H1 (cell line): ENCODE results near the gene LAMC3.

ENCODE experiments used
- CBX5 ChIP-seq: fragments of 300-800, 300-1000 bp; sonication (generic); IDR thresholded peaks from 2 replicates; pipeline ENCODE4 v1.7.1; 2016; ENCODE audit warnings: antibody characterized with exemption, low read length, low read depth
- EZH2 ChIP-seq: fragments of 200-600 bp; sonication (generic); IDR thresholded peaks from 2 replicates; pipeline ENCODE4 v1.7.1; 2012; ENCODE audit warnings: low read depth, mild to moderate bottlenecking, moderate library complexity, low read length, inconsistent platforms; ENCODE audit not compliant: severe bottlenecking
- NRF1 ChIP-seq: IDR thresholded peaks from 2 replicates; pipeline ENCODE4 v1.6.1; 2011; ENCODE audit warnings: mild to moderate bottlenecking, low read depth, low read length, improper control_type of control experiment
- RAD21 ChIP-seq, 2 experiments: IDR thresholded peaks in 1 of 2; conservative IDR thresholded peaks in 1 of 2; 2 replicates each; pipeline ENCODE4 v1.6.1; 2011; ENCODE audit warnings: low read depth in 2 of 2, low read length in 2 of 2, improper control_type of control experiment in 1 of 2, inconsistent platforms in 1 of 2, mild to moderate bottlenecking in 1 of 2, moderate library complexity in 1 of 2
- SP1 ChIP-seq: IDR thresholded peaks from 2 replicates; pipeline ENCODE4 v1.6.1; 2011; ENCODE audit warnings: low read depth, low read length
- TAF1 ChIP-seq: IDR thresholded peaks from 2 replicates; pipeline ENCODE4 v1.6.1; 2011; ENCODE audit warnings: mild to moderate bottlenecking, low read depth, low read length
- TF ChIP-seq, protein P1 (sequence below): IDR thresholded peaks from 2 replicates; pipeline ENCODE4 v1.6.1; 2012; ENCODE audit warnings: inconsistent platforms
- TF ChIP-seq, protein P2 (sequence below), 3 experiments: IDR thresholded peaks; 1 replicate in 2 of 3; 2 replicates in 1 of 3; pipeline versions ENCODE4 v1.5.1 to v1.6.1; 2011; ENCODE audit warnings: low read length in 3 of 3, mild to moderate bottlenecking in 3 of 3, inconsistent platforms in 2 of 3, low read depth in 1 of 3, moderate library complexity in 1 of 3; ENCODE audit not compliant: insufficient read depth in 1 of 3; ENCODE audit errors: control extremely low read depth in 1 of 3
- TF ChIP-seq, protein P3 (sequence below): IDR thresholded peaks from 2 replicates; pipeline ENCODE4 v1.6.1; 2011; ENCODE audit warnings: low read length, improper control_type of control experiment
- TF ChIP-seq, protein P4 (sequence below): IDR thresholded peaks from 2 replicates; pipeline ENCODE4 v1.6.1; 2012; ENCODE audit warnings: inconsistent platforms

DNA sequence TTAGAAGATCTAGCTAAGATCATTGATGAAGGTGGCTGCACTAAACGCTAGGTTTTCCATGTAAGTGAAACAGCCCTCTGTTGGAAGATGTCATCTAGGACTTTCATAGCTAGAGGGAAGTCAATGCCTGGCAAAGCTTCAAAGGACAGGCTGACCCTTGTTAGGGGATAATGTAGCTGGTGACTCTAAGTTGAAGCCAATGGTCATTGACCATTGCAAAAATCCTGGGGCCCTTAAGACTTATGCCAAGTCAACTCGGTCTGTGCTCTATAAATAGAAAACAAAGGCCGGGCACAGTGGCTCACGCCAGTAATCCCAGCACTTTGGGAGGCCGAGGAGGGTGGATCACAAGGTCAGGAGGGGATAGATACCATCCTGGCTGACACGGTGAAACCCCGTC is 43.3 kb upstream of the LAMC3 start:
- TF ChIP-seq, protein P1, sequence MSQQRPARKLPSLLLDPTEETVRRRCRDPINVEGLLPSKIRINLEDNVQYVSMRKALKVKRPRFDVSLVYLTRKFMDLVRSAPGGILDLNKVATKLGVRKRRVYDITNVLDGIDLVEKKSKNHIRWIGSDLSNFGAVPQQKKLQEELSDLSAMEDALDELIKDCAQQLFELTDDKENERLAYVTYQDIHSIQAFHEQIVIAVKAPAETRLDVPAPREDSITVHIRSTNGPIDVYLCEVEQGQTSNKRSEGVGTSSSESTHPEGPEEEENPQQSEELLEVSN: no peak
- TF ChIP-seq, protein P2, sequence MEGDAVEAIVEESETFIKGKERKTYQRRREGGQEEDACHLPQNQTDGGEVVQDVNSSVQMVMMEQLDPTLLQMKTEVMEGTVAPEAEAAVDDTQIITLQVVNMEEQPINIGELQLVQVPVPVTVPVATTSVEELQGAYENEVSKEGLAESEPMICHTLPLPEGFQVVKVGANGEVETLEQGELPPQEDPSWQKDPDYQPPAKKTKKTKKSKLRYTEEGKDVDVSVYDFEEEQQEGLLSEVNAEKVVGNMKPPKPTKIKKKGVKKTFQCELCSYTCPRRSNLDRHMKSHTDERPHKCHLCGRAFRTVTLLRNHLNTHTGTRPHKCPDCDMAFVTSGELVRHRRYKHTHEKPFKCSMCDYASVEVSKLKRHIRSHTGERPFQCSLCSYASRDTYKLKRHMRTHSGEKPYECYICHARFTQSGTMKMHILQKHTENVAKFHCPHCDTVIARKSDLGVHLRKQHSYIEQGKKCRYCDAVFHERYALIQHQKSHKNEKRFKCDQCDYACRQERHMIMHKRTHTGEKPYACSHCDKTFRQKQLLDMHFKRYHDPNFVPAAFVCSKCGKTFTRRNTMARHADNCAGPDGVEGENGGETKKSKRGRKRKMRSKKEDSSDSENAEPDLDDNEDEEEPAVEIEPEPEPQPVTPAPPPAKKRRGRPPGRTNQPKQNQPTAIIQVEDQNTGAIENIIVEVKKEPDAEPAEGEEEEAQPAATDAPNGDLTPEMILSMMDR (IDR thresholded peaks at IDR 0.05; ENCODE audit: control extremely low read depth in 1 of 3, insufficient read depth in 1 of 3, low read depth in 1 of 3, low read length in 3 of 3): no peak
- no peak for TF ChIP-seq EZH2
- TF ChIP-seq TAF1: no peak
- TF ChIP-seq, protein P3, sequence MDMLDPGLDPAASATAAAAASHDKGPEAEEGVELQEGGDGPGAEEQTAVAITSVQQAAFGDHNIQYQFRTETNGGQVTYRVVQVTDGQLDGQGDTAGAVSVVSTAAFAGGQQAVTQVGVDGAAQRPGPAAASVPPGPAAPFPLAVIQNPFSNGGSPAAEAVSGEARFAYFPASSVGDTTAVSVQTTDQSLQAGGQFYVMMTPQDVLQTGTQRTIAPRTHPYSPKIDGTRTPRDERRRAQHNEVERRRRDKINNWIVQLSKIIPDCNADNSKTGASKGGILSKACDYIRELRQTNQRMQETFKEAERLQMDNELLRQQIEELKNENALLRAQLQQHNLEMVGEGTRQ: no peak
- no peak for TF ChIP-seq RAD21 (IDR thresholded peaks at IDR 0.05 in 1 of 2, conservative IDR thresholded peaks at IDR 0.05 in 1 of 2; ENCODE audit: low read depth in 2 of 2, low read length in 2 of 2)
- no peak for TF ChIP-seq NRF1
- TF ChIP-seq CBX5: no peak
- no peak for TF ChIP-seq SP1
- TF ChIP-seq, protein P4, sequence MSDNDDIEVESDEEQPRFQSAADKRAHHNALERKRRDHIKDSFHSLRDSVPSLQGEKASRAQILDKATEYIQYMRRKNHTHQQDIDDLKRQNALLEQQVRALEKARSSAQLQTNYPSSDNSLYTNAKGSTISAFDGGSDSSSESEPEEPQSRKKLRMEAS: no peak
